ENCODE data around the gene CPN2.

Gene CPN2

GRCh38 chr3:194381460-194381875 is 30.3 kb upstream of the CPN2 start:
- DNase-seq (ENCODE audit: low read depth in 4 of 4, low spot score in 1 of 4): no peak

- DNase-seq (ENCODE audit: low read depth in 4 of 4, low spot score in 1 of 4): no peak
Observed at GRCh38 chr3:194380326-194380725, 29.2 kb upstream of the CPN2 start.

GRCh38 chr3:194379651-194380050 is 28.5 kb upstream of the CPN2 start:
- DNase-seq (ENCODE audit: low read depth in 4 of 4, low spot score in 1 of 4): no peak

- DNase-seq (ENCODE audit: low read depth in 4 of 4, low spot score in 1 of 4): no peak
Observed at GRCh38 chr3:194379231-194379630, 28.1 kb upstream of the CPN2 start.

GRCh38 chr3:194377708-194378107 is 26.6 kb upstream of the CPN2 start:
- DNase-seq (ENCODE audit: low read depth in 4 of 4, low spot score in 1 of 4): no peak

GRCh38 chr3:194376241-194376560 is 25.1 kb upstream of the CPN2 start:
- no peak for DNase-seq (ENCODE audit: low read depth in 4 of 4, low spot score in 1 of 4)

GRCh38 chr3:194375473-194376240 is 24.5 kb upstream of the CPN2 start:
- DNase-seq (ENCODE audit: low read depth in 4 of 4, low spot score in 1 of 4): no peak

GRCh38 chr3:194374935-194375334 is 23.8 kb upstream of the CPN2 start:
- no peak for DNase-seq (ENCODE audit: low read depth in 4 of 4, low spot score in 1 of 4)

GRCh38 chr3:194373899-194374298 is 22.8 kb upstream of the CPN2 start:
- no peak for DNase-seq (ENCODE audit: low read depth in 4 of 4, low spot score in 1 of 4)

GRCh38 chr3:194373028-194373427 is 21.9 kb upstream of the CPN2 start:
- no peak for DNase-seq (ENCODE audit: low read depth in 4 of 4, low spot score in 1 of 4)

GRCh38 chr3:194370753-194371152 is 19.6 kb upstream of the CPN2 start:
- no peak for DNase-seq (ENCODE audit: low read depth in 4 of 4, low spot score in 1 of 4)

GRCh38 chr3:194369522-194370279 is 18.6 kb upstream of the CPN2 start, which contains the start of gene LRRC15:
LRRC15 (minus strand) TSS chr3:194369743; CDS start chr3:194361043, 8,700 bp downstream.
- no peak for DNase-seq (ENCODE audit: low read depth in 4 of 4, low spot score in 1 of 4)

GRCh38 chr3:194368918-194369317 is 17.8 kb upstream of the CPN2 start:
- DNase-seq (ENCODE audit: low read depth in 4 of 4, low spot score in 1 of 4): no peak

GRCh38 chr3:194367992-194368841 is 17.1 kb upstream of the CPN2 start:
- no peak for DNase-seq (ENCODE audit: low read depth in 4 of 4, low spot score in 1 of 4)

GRCh38 chr3:194365978-194366490 is 14.9 kb upstream of the CPN2 start:
- no peak for DNase-seq (ENCODE audit: low read depth in 4 of 4, low spot score in 1 of 4)

GRCh38 chr3:194365526-194365925 is 14.4 kb upstream of the CPN2 start:
- DNase-seq (ENCODE audit: low read depth in 4 of 4, low spot score in 1 of 4): no peak

GRCh38 chr3:194364652-194365434 is 13.7 kb upstream of the CPN2 start:
- no peak for DNase-seq (ENCODE audit: low read depth in 4 of 4, low spot score in 1 of 4)

- no peak for DNase-seq (ENCODE audit: low read depth in 4 of 4, low spot score in 1 of 4)
Observed at GRCh38 chr3:194364314-194364651, 13.2 kb upstream of the CPN2 start.

- DNase-seq (ENCODE audit: low read depth in 4 of 4, low spot score in 1 of 4): no peak
Observed at GRCh38 chr3:194360568-194360967, 9.4 kb upstream of the CPN2 start.

- no peak for DNase-seq (ENCODE audit: low read depth in 4 of 4, low spot score in 1 of 4)
Observed at GRCh38 chr3:194357681-194358080, 6.6 kb upstream of the CPN2 start.

GRCh38 chr3:194355379-194355778 is 4.3 kb upstream of the CPN2 start:
- no peak for DNase-seq (ENCODE audit: low read depth in 4 of 4, low spot score in 1 of 4)

Data from stimulated activated CD4-positive, alpha-beta T cell treated with anti-CD3 and anti-CD28 coated beads, Interleukin-1b, Interleukin-23, amount 100 ng/mL, for 24 hours (primary cell).